Stimulated activated CD4-positive, alpha-beta T cell treated with anti-CD3 and anti-CD28 coated beads, Interleukin-12 subunit alpha, Interleukin-12 subunit beta, amount 100 ng/mL, for 48 hours (primary cell): ENCODE results near the gene KDF1.

Source experiments
- DNase-seq, 3 donors: peaks; one replicate each; pipeline ENCODE4 v3.0.0-alpha.2; 2020; ENCODE audit warnings: low read depth in 2 of 3, low spot score in 1 of 3

The KDF1 gene, protein sequence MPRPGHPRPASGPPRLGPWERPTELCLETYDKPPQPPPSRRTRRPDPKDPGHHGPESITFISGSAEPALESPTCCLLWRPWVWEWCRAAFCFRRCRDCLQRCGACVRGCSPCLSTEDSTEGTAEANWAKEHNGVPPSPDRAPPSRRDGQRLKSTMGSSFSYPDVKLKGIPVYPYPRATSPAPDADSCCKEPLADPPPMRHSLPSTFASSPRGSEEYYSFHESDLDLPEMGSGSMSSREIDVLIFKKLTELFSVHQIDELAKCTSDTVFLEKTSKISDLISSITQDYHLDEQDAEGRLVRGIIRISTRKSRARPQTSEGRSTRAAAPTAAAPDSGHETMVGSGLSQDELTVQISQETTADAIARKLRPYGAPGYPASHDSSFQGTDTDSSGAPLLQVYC

DNA sequence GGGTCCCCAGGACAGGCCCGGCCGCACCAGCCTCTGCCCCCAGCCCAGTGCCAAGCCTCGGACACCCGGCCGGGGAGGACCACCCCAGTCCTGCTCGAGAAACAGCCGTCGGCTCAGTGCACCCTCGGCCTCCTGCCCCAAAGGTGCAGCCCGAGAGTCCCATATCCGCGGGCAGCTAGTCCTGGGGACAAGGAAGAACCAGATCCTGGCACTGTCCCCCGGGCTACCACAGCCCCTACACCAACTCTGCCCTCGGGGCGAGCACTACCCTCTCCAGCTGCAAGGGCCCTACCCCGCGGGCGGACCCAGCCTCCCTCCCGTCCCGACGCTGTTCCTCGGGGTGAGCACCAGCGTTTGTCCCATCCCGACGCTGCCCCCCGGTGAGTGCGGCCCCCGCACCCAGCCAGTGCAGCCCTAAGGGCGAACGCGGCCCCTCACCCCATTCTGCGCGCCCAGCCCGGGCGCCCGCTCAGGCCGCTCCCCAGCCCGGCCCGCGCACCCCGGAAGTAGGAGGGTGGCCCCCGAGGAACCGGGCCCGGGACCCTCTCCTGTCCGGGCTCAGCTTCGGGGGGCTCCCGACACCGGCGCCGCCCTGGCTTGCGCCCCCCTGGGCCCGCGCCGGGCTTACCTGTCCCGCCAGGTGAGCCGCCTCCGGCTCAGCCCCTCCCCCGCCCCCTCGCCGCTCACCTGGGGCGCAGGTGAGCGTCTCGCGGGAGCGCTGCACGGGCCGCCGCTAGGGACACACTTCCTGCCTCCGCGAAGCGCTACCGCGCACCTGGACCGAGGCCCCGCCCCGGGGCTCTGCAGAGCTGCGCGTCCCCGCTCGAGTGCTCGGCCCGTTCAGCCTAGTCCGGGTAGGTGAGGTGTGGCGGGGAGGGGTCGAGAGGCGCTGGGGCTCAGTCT is at the start of gene KDF1:
Gene KDF1 (minus strand): TSS at position 747 of the 903 bp plus-strand sequence. CDS start 8,088 bp downstream, outside the sequence.
- peak in 1 of 3 donors; percentile 12 for DNase-seq

- DNase-seq = no peak
These were observed 49.4 kb upstream of the KDF1 start for GRCh38 chr1:27009601-27010197.

GRCh38 chr1:27007909-27008582 is 47.8 kb upstream of the KDF1 start:
- DNase-seq = no peak

DNA sequence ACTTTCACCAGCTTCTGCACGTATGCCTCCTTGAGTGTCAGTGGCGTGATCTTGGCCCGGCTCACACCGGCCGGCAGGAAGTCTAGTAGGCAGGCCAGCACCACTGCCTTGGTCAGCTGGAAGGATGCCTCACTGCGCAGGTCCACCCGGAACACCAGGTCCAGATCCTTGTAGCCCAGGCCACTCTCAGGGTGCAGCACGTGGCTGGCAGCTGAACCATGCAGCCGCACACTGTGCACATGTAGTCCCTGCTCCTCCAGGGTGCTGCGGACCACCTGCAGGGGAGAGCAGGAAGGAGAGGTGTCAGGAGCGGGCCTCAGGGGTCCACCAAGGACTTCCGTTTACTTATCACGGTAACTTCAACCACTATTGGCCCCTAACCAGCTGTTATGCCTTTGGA is 46.4 kb upstream of the KDF1 start:
- no peak for DNase-seq

GRCh38 chr1:27005648-27006496 is 45.6 kb upstream of the KDF1 start:
- no peak for DNase-seq

- DNase-seq = no peak
These were observed 44.9 kb upstream of the KDF1 start for GRCh38 chr1:27005166-27005530.

DNA sequence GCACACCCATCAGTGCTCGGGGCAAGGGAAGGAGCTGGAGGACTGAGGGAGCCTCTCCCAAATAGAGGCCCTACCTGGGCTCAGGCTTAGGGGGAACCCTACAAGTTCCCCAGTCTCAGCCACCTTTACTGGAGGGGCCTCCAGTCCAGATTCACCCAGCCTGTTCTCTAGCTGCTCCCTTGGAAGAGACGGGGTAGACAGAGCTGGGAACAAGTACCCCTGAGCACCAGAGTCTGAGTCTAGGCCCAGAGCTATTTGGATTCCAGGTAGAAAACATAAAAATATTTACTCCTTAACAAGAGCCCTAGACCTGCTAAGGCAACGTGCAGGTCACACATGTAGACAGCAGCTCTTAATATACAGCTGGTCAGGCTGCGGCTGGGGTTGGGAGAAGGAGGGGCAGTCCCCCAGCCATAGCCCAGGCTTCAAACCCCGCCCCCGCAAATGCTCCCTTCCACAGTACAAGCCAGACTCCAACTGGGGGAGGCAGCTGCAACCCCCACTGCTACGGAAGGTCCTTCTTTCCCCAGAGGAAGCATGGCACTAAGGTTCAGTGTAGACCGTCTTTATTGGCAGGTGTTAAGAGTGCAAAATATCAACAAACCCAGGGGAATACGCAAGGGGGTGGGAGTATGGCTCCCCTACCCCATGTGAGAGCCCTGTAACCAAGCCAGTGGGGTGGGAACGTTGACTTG is 44.4 kb upstream of the KDF1 start:
- no peak for DNase-seq

DNA sequence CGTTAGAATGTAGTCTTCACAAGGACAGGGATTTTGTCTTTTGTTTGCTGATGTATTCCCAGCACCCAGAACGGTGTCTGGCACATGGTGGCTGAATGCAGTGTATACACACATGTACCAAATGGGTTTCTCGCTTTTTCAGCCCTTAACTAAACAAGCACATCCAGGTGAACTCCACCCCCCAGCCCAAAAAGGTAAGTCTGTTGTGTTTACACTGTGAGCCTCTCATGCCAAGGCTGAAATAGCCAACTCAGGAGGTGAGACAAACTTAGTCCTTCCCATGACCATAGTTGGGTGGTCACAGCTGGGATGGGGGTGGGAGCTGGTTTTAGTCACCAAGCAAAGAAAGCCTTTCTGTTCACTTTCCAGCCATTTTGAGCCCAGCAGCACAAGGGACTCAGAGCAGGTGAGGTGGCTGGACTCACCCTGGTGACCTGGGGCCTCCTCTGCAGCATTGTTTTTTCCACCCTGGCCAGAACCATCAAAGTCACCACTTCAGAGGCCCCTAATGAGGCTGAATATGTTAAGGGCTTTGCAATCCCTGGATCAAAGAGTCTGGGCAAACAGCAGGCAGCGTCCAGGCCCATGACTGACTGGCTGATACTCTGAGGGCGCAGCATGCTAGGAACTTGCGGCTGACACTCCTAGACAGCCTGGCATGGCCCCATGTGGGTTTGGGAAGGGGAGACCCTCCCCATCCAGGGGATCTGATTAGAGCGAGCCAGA is 43.6 kb upstream of the KDF1 start:
- DNase-seq = no peak

GRCh38 chr1:27001570-27002360 is 41.5 kb upstream of the KDF1 start:
- DNase-seq = no peak

- no peak for DNase-seq
These were observed 40.7 kb upstream of the KDF1 start for GRCh38 chr1:27000817-27001460.

- no peak for DNase-seq
These were observed 40.0 kb upstream of the KDF1 start for GRCh38 chr1:27000090-27000816.

- DNase-seq = no peak
These were observed 39.2 kb upstream of the KDF1 start for GRCh38 chr1:26999440-26999987.

GRCh38 chr1:26998429-26999300 is 38.4 kb upstream of the KDF1 start:
- DNase-seq = no peak

DNA sequence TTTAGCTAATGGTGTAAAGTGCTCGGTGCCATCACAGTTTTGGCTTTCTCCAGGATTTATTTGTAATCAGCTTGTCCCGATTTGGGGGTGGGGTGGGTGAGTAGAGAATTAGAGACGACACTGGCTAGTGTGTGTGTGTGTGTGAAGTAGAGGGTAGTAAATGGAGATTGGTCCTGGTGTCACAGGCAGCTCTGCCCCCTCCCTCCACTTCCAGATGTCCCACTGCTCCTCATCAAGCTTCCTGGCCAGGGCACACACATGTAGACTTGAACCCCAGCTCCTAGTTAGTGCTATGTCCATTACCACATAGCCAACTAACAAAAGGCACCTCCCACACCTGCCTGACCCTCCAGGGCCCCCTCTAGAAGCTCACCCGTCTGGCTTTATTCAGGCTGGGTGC is 36.4 kb upstream of the KDF1 start:
- no peak for DNase-seq

GRCh38 chr1:26996024-26996423 is 35.8 kb upstream of the KDF1 start:
- no peak for DNase-seq
